ENCODE results near the gene STAM2. TPM values are rescaled to one million over a fixed set of nuclear protein-coding genes. Genes with fewer than 3 reads are reported as not detected.
"Not testable (repeated sequence)": the region's sequence is repeated elsewhere in the genome, so short reads cannot be mapped to it uniquely, and the experiment has no call there.

STAM2 gene
- polyA plus RNA-seq, 2 of the 4 experiments (the other 2 are of a cell fraction): 13.8 to 34.5 TPM

- Histone ChIP-seq H3K4me2 (no peak overlapping the region), H3K9me3 (0 out of 3 replicates have a peak, but pooled peaks cover 3% of the 10 kb centered on the region), H3K4me3 (no peak overlapping the region), H3K27ac (no peak overlapping the region), H3K4me1 (peaks cover 16% of the 10 kb centered on the region; the same call in 2 of the 3 replicates)
- TF ChIP-seq E2F6 (IDR thresholded peaks at IDR 0.05; ENCODE audit: borderline replicate concordance, low read depth): no peak
- ATAC-seq (no peak), DNase-seq (ENCODE audit: low read depth in 1 of 2, low spot score in 1 of 2) (no peak), FAIRE-seq (no peak)
- ChIA-PET CTCF (interaction anchor here (0.6 kb wide), 1 partner anchor 1385 kb away, joined by 3 read pairs; no protein-coding TSS in a partner anchor), POLR2A (no interaction called here)
- 61% methylated on average over 4 of the region's 4 CpGs for WGBS (ENCODE audit: missing lambda C conversion rate)
Observed at GRCh38 chr2:152161598-152161997, 14.0 kb downstream of the STAM2 start.

GRCh38 chr2:152160378-152160777, 15.2 kb downstream of the STAM2 start:
- 95% methylated on average over 7 of the region's 31 CpGs for WGBS (ENCODE audit: missing lambda C conversion rate)
- H3K9me3 ChIP-seq; DNase-seq (ENCODE audit: low read depth in 1 of 2, low spot score in 1 of 2); CTCF ChIA-PET; H3K4me2 ChIP-seq; FAIRE-seq; H3K27ac ChIP-seq; POLR2A ChIA-PET; H3K4me1 ChIP-seq; H3K4me3 ChIP-seq; ATAC-seq: not testable (repeated sequence)

GRCh38 chr2:152157253-152157652, 18.3 kb downstream of the STAM2 start:
- ATAC-seq (no peak), DNase-seq (ENCODE audit: low read depth in 1 of 2, low spot score in 1 of 2) (no peak), FAIRE-seq (no peak)
- no peak overlapping the region for H3K4me2 ChIP-seq
- ChIA-PET CTCF (interaction anchor here (0.7 kb wide), 1 partner anchor 120 kb away, joined by 3 read pairs; no protein-coding TSS in a partner anchor), POLR2A (no interaction called here)
- H3K27ac ChIP-seq: no peak overlapping the region
- 0 out of 3 replicates have a peak, but pooled peaks cover 3% of the 10 kb centered on the region for H3K9me3 ChIP-seq
- 0 out of 3 replicates have a peak, but pooled peaks cover 8% of the 10 kb centered on the region for H3K4me1 ChIP-seq
- TF ChIP-seq USF2 (IDR thresholded peaks at IDR 0.05) (no peak), SMC3 (IDR thresholded peaks at IDR 0.05) (no peak), CHD4 (IDR thresholded peaks at IDR 0.05; ENCODE audit: borderline replicate concordance) (no peak), FOXS1 (CRISPR knock-in tag; IDR thresholded peaks at IDR 0.05) (no peak), HEYL (CRISPR knock-in tag; IDR thresholded peaks at IDR 0.05) (no peak), ZC3H11A (IDR thresholded peaks at IDR 0.05) (no peak), RFX5 (IDR thresholded peaks at IDR 0.05) (no peak), CBX2 (IDR thresholded peaks at IDR 0.05; ENCODE audit: borderline replicate concordance, low read depth) (no peak), HES2 (IDR thresholded peaks at IDR 0.05) (no peak), KDM5A (IDR thresholded peaks at IDR 0.05) (no peak), SREBF2 (IDR thresholded peaks at IDR 0.05) (no peak), MAFK (IDR thresholded peaks at IDR 0.05; ENCODE audit: partially characterized antibody) (no peak), HDAC2 (IDR thresholded peaks at IDR 0.05) (no peak), MAZ (IDR thresholded peaks at IDR 0.05; ENCODE audit: borderline replicate concordance, low read depth, low read length) (no peak), RNF2 (IDR thresholded peaks at IDR 0.05; ENCODE audit: borderline replicate concordance, low read depth) (no peak), ELK1 (IDR thresholded peaks at IDR 0.05; ENCODE audit: low read depth, low read length) (no peak), TFCP2L1 (CRISPR knock-in tag; IDR thresholded peaks at IDR 0.05) (no peak)
- no peak overlapping the region for H3K4me3 ChIP-seq
- 67% methylated on average over 1 of the region's 1 CpG for WGBS (ENCODE audit: missing lambda C conversion rate)

- FAIRE-seq: no peak
- no peak overlapping the region for H3K27ac ChIP-seq
- CTCF ChIA-PET: interaction anchor here (0.6 to 2.1 kb wide), 2 partner anchors 118 to 1036 kb away, joined by 3 to 8 read pairs; no protein-coding TSS in a partner anchor
- no peak overlapping the region for H3K4me2 ChIP-seq
- DNase-seq (ENCODE audit: low read depth in 1 of 2, low spot score in 1 of 2): peak in 1 of 2 experiments; percentile 43
- TF ChIP-seq ZC3H11A (IDR thresholded peaks at IDR 0.05) (no peak), RAD21 (conservative IDR thresholded peaks at IDR 0.05 in 1 of 2, IDR thresholded peaks at IDR 0.05 in 1 of 2) (peak in 1 of 2 experiments; percentile 15; a peak in 1 of 5 replicates)
- peak; percentile 47 to 81; a peak in 5 of 6 replicates for ATAC-seq
- 0 out of 3 replicates have a peak, but pooled peaks cover 3% of the 10 kb centered on the region for H3K4me1 ChIP-seq
- no peak overlapping the region for H3K4me3 ChIP-seq
- 0 out of 3 replicates have a peak, but pooled peaks cover 3% of the 10 kb centered on the region for H3K9me3 ChIP-seq
- 33% methylated on average over 4 of the region's 4 CpGs for WGBS (ENCODE audit: missing lambda C conversion rate)
- POLR2A ChIA-PET: no interaction called here
Observed at GRCh38 chr2:152155209-152155608, 20.4 kb downstream of the STAM2 start.
